NB4 (cell line): ENCODE data around the gene ESR1.

Experiments used
- CTCF ChIP-seq: IDR thresholded peaks from one replicate; pipeline ENCODE4 v1.5.1; 2012; ENCODE audit warnings: low read depth, low read length
- MAX ChIP-seq: IDR thresholded peaks from 2 replicates; pipeline ENCODE4 v1.6.1; 2011; ENCODE audit warnings: low read depth, low read length
- POLR2A ChIP-seq: IDR thresholded peaks from 2 replicates; pipeline ENCODE4 v1.6.1; 2011; ENCODE audit warnings: mild to moderate bottlenecking; ENCODE audit not compliant: insufficient read length; ENCODE audit errors: extremely low read depth

- TF ChIP-seq CTCF (no peak), POLR2A (no peak), MAX (no peak)
Observed at GRCh38 chr6:152052061-152052460, 244.6 kb downstream of the ESR1 start.
